Measurements from ENCODE around the gene PCMTD2. TPM values are rescaled to one million over a fixed set of nuclear protein-coding genes. Genes with fewer than 3 reads are reported as not detected.

Gene PCMTD2
- total RNA-seq, 1 donor from 2014 or later: 82.4 TPM

GRCh38 chr20:64210656-64211369, 44.7 kb upstream of the PCMTD2 start:
- Mint-ChIP-seq H3K9me3 (ENCODE audit: unreplicated experiment) (peaks cover 30% of the 10 kb centered on the region), H3K4me1 (ENCODE audit: low read depth, unreplicated experiment) (peaks cover 18% of the 10 kb centered on the region), H3K36me3 (ENCODE audit: unreplicated experiment) (peaks cover 12% of the 10 kb centered on the region), H3K27ac (ENCODE audit: unreplicated experiment) (no peak overlapping the region), H3K4me3 (ENCODE audit: unreplicated experiment) (no peak overlapping the region), H3K27me3 (ENCODE audit: unreplicated experiment) (peaks cover 31% of the 10 kb centered on the region)
- no peak for TF ChIP-seq CTCF (IDR thresholded peaks at IDR 0.05; ENCODE audit: partially characterized antibody, unreplicated experiment)
- no peak for DNase-seq

GRCh38 chr20:64211874-64212658, 43.5 kb upstream of the PCMTD2 start:
- Mint-ChIP-seq H3K36me3 (ENCODE audit: unreplicated experiment) (peaks cover 9% of the 10 kb centered on the region), H3K4me3 (ENCODE audit: unreplicated experiment) (no peak overlapping the region)

GRCh38 chr20:64212755-64213154, 42.8 kb upstream of the PCMTD2 start:
- H3K27ac Mint-ChIP-seq (ENCODE audit: unreplicated experiment): peak overlapping the region; percentile 22

More at GRCh38 chr20:64211874-64212658, 43.5 kb upstream of the PCMTD2 start:
- Mint-ChIP-seq H3K4me1 (ENCODE audit: low read depth, unreplicated experiment) (peaks cover 15% of the 10 kb centered on the region), H3K27me3 (ENCODE audit: unreplicated experiment) (peaks cover 30% of the 10 kb centered on the region), H3K9me3 (ENCODE audit: unreplicated experiment) (peaks cover 28% of the 10 kb centered on the region), H3K27ac (ENCODE audit: unreplicated experiment) (no peak overlapping the region)
- no peak for TF ChIP-seq CTCF (IDR thresholded peaks at IDR 0.05; ENCODE audit: partially characterized antibody, unreplicated experiment)
- DNase-seq: no peak

GRCh38 chr20:64214113-64214512, 41.4 kb upstream of the PCMTD2 start:
- H3K4me3 Mint-ChIP-seq (ENCODE audit: unreplicated experiment): no peak overlapping the region
- peaks cover 9% of the 10 kb centered on the region for H3K4me1 Mint-ChIP-seq (ENCODE audit: low read depth, unreplicated experiment)
- no peak for TF ChIP-seq CTCF (IDR thresholded peaks at IDR 0.05; ENCODE audit: partially characterized antibody, unreplicated experiment)
- peaks cover 22% of the 10 kb centered on the region for H3K9me3 Mint-ChIP-seq (ENCODE audit: unreplicated experiment)
- H3K36me3 Mint-ChIP-seq (ENCODE audit: unreplicated experiment): peaks cover 10% of the 10 kb centered on the region
- peaks cover 28% of the 10 kb centered on the region for H3K27me3 Mint-ChIP-seq (ENCODE audit: unreplicated experiment)
- no peak for DNase-seq
- peak overlapping the region; percentile 17 for H3K27ac Mint-ChIP-seq (ENCODE audit: unreplicated experiment)

More at GRCh38 chr20:64212755-64213154, 42.8 kb upstream of the PCMTD2 start:
- TF ChIP-seq CTCF (IDR thresholded peaks at IDR 0.05; ENCODE audit: partially characterized antibody, unreplicated experiment): no peak
- H3K9me3 Mint-ChIP-seq (ENCODE audit: unreplicated experiment): peaks cover 27% of the 10 kb centered on the region
- H3K36me3 Mint-ChIP-seq (ENCODE audit: unreplicated experiment): peaks cover 9% of the 10 kb centered on the region
- H3K27me3 Mint-ChIP-seq (ENCODE audit: unreplicated experiment): peaks cover 29% of the 10 kb centered on the region
- H3K4me1 Mint-ChIP-seq (ENCODE audit: low read depth, unreplicated experiment): peaks cover 17% of the 10 kb centered on the region
- DNase-seq: no peak
- no peak overlapping the region for H3K4me3 Mint-ChIP-seq (ENCODE audit: unreplicated experiment)

- no peak overlapping the region for H3K27ac Mint-ChIP-seq (ENCODE audit: unreplicated experiment)
- no peak for DNase-seq
- no peak for TF ChIP-seq CTCF (IDR thresholded peaks at IDR 0.05; ENCODE audit: partially characterized antibody, unreplicated experiment)
- peaks cover 14% of the 10 kb centered on the region for H3K36me3 Mint-ChIP-seq (ENCODE audit: unreplicated experiment)
- no peak overlapping the region for H3K4me3 Mint-ChIP-seq (ENCODE audit: unreplicated experiment)
- peaks cover 8% of the 10 kb centered on the region for H3K4me1 Mint-ChIP-seq (ENCODE audit: low read depth, unreplicated experiment)
- peaks cover 23% of the 10 kb centered on the region for H3K9me3 Mint-ChIP-seq (ENCODE audit: unreplicated experiment)
- H3K27me3 Mint-ChIP-seq (ENCODE audit: unreplicated experiment): peaks cover 28% of the 10 kb centered on the region
These were observed 40.6 kb upstream of the PCMTD2 start for GRCh38 chr20:64214952-64215351.

All from glutamatergic neuron (in vitro differentiated cells).